SW480 (cell line): ENCODE measurements around the gene MVP.
A peak's percentile ranks its signal among the peaks of the same experiment; 100 is the strongest.
"Not testable (repeated sequence)": the region's sequence is repeated elsewhere in the genome, so short reads cannot be mapped to it uniquely, and the experiment has no call there.

Experiments
- DNase-seq: peaks from one replicate; pipeline ENCODE4 v3.0.0-alpha.2; 2016; ENCODE audit warnings: low spot score

Gene MVP

DNA sequence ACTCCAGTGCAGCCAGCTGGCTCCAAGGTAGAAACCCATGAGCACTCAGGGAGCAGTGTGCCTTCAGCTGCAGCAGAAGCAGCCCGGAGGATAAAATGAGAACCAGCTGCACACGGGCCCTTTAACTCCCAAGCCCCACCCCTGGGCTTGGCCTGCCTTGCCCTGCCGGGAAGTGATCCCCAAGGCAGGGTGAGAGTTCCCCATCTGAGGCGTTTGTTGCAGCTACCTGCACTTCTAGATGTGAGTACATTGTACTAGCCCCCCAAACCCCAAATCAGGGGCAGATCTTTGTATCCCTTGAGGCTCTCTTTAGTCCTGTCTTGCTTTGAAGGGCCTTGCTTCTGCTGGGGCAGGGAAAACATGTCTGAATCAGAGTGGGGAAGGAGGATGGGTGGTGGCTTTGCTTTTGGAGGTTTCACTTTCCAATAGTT lies at the start of gene MVP:
Gene MVP (plus strand): TSS at position 192 of the 431 bp plus-strand sequence. CDS start 10,088 bp downstream, outside the sequence.
- DNase-seq, result peak; percentile 34

DNA sequence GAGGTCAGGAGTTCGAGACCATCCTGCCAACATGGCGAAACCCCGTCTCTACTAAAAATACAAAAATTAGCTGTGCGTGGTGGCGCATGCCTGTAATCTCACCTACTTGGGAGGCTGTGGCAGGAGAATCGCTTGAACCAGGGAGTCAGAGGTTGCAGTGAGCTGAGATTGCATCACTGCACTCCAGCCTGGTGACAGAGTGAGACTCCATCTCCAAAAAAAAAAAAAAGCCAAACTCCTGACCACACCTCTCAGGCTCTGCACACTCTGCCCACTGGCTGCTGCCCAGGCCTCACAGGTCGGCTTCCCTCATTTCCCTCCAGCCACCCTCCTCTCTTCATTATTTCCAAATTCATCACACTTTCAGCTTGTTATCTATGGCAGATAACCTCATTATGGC lies 47.9 kb upstream of the MVP start:
- not testable (repeated sequence) for DNase-seq

DNA sequence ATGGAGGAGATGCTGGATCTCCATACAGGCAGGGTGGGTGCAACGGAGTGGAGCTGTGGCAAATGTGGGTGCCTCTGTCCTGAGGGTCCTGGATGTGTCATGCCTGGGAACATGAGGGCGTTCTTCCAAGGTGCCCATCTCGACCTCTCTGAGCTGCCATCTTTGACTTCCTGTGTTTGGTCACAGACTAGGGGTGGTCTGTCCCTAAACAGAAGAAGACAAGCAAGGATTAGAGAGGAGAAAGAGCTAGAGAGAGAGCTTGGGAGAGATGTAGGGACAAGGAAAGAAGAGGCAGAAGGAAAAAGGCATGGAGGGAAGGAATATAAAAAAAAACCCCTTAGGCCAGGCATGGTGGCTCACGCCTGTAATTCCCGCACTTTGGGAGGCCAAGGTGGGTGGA lies 45.5 kb upstream of the MVP start:
- DNase-seq, result no peak

DNA sequence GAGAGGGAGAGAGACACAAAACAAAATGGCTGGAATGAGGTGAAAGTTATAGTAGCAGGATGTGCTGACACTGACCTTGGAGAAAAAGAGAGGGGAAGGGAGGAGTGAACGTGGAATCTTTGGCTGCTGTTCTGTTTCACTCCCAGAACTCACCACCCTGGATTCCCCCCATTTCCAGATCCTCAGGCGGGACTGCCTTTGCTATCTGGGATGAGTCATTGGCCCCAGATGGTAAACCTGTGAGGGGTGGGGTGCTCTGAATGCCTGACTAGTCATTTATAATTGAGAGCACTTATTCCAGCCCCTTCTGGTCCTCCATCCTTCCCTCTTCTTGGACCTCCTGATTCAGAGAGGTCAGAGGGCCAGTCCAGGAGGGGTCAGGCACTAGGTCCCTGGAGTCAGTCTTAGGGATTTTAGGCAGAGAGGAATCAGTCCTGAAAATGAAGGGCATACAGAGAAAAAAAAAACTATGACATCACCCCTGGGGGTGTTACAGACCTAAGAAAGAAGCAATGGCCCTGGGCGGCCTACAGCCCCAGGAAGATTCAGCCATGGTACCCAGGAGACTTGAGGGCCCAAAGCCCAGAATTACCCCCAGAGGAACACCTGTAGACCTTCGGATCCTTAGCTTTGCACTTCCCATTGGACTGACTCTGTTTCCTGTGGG lies 44.4 kb upstream of the MVP start:
- peak; percentile 41 for DNase-seq

DNA sequence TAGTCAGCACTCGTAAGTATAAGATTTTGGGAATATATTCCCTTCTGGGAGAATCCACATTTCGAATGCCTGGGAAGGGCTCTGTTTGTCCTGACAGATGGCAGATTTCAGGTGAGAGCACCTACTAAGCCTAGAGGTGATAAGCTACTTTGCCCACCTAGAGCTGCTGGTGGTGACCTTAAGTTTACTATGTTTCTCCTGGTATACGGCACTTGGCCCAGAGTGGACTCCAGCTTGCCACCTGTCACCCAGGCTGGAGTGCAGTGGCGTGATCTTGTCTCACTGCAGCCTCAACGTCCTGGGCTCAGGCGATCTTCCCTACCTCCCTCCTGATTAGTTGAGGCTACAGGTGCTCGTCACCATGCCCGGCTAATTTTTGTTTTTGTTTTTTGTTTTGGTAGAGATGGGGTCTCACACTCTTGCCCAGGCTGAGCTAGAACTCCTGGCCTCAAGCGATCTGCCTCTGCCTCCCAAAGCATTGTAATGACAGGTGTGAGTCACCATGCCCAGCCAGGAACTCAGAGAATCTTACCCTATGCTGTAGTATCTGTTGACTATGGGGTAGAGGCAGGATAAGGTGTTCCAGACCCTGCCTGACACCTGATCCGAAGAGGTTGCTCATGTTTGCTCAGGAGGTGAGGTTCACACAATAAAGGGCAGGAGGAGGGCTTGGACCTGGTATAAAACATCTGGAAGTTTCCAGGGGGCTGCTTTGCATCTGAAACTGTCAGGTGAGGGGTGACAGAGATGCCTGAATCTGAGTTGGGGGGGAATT lies 42.5 kb upstream of the MVP start, which contains the start of gene ZG16:
Gene ZG16 (plus strand): TSS at position 681 of the 775 bp plus-strand sequence. CDS start 1,011 bp downstream, outside the sequence.
- DNase-seq, result no peak

DNA sequence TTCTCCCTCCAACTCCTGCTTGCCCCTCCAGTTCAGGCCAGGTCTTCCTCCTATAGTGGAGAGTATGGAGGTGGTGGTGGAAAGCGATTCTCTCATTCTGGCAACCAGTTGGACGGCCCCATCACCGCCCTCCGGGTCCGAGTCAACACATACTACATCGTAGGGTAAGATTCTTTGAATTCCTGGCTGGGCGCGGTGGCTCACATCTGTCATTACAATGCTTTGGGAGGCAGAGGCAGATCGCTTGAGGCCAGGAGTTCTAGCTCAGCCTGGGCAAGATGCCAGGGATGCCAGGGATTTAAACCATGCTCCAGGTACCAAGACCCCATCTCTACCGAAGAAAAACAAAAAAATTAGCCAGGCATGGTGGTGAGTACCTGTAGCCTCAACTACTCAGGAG lies 40.8 kb upstream of the MVP start:
- DNase-seq, result no peak

DNA sequence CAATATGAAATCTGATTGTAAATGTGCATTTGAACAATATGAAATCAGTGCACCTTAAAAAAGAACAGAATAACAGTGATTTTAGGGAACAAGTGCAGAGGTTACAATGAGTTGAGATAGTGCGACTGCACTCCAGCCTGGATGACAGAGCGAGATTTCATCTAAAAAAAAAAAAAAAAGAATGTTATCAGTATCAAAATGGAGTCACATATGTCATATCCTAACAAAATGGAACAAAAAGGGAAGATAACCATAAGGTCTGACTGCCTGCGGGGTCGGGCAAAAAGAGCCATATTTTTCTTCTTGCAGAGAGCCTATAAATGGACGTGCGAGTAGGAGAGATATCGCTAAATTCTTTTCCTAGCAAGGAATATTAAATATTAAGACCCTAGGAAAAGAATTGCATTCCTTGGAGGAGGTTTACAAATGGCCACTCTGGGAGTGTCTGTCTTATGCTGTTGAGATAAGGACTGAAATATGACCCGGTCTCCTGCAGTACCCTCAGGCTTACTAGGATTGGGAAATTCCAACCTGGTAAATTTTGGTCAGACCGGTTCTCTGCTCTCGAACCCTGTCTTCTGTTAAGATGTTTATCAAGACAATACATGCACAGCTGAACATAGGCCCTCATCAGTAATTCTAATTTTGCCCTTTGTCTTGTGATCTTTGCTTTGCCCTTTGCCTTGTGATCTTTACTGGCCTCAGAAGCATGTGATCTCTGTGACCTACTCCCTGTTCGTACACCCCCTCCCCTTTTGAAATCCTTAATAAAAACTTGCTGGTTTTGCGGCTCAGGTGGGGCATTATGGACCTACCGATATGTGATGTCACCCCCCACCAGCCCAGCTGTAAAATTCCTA lies 36.9 kb upstream of the MVP start:
- not testable (repeated sequence) for DNase-seq

DNA sequence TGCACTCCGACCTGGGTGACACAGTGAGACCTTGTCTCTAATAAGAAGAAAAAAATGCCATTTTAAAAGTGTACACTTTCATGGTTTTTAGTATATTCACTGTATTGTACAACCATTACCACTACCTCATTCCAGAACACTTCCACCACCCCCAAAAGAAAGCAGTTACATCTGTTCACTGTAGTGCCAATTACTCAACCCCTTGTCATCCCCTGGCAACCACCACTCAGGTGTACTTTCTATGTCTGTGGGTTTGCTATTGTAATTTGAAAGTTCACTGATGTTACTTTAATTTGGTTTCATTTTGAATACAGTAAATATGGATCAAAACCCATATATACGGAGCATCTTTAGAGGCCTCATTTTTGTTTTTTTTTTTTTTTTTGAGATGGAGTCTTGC lies 36.1 kb upstream of the MVP start:
- DNase-seq, result no peak

DNA sequence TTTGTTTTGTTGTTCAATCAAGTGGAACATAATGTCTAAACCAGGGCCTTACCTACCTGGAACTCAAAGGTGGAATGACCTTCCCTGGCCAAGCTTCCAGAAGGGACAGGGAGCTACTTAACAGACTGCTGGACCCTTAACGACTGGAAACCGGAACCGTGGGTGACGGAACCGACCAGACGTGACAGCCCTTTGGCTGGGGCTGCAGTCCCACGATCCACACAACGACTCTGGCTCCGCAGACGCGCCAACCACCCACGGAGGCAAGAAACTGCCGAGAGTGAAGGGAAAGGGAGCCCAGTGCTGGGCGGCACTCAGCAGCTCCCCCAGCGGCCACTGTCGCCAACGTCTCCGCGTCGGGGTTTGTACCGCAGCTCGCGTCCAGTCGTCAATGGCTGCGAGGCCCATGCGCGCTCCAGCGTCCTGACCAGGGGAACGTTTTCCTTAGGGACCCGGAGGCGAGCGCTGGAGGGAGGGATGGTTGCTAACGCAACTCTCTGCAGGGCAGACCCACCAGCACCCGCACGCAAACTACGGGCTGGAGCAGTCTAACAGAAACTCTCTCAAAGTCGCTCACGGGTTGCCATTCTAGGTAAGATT lies 35.3 kb upstream of the MVP start:
- DNase-seq, result no peak

DNA sequence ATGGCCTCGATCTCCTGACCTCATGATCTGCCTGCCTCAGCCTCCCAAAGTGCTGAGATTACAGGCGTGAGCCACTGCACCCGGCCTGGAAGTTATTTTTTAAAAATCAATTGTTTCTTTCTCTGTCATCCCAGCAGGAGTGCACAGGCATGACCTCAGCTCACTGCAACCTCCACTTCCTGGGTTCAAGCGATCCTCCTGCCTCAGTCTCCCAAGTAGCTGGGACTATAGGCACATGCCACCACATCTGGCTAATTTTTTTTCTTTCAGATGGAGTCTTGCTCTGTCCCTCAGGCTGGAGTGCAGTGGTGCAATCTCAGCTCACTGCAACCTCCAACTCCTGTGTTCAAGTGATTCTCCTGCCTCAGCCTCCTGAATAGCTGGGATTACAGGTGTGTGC lies 33.1 kb upstream of the MVP start:
- not testable (repeated sequence) for DNase-seq

DNA sequence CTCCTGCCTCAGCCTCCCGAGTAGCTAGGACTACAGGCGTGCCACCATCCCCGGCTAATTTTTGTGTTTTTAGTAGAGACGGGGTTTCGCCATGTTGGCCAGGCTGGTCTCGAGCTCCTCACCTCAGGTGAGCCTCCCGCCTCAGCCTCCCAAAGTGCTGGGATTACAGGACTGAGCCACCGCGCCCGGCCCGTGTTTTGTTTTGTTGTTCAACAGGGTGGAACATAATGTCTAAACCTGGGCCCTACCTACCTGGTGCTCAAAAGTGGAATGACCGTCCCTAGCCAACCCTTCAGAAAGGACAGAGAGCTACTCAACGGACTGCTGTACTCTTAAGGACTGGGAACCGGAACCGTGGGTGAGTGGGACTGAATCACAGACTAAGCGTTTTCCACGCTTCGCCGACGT lies 30.5 kb upstream of the MVP start:
- DNase-seq, result no peak

DNA sequence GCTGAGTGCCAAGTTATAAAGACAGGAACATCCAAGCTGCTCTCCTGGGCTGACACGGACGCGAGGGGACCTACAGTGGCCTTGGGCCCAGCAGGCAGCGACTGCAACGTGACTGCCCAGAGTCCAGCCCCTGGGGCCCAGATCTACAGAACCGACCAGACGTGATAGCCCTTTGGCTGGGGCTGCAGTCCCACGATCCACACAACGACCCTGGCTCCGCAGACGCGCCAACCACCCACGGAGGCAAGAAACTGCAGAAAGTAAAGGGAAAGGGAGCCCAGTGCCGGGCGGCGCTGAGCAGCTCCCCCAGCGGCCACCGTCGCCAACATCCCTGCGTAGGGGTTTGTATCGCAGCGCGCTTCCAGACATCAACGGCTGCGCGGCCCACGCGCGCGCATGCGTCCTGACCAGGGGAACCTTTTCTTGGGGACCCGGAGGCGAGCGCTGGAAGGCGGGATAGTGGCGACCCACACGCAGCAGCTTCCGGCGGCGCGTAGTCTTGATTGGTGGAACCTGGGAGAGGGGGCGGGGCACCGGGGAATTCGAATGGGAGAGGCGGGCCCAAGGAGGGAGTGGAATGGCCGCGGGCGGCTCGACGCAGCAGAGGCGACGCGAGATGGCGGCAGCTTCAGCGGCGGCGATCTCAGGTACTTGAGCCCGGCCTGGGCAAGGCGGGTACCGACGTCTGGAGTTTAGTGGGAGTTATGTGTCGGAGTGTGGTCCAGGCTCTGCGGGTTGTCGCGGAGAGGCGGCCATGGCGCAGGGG lies 29.9 kb upstream of the MVP start, which contains the start of gene KIF22:
Gene KIF22 (plus strand): TSS at position 569 of the 766 bp plus-strand sequence. CDS start 9 bp downstream, at position 578.
- peak; percentile 96 for DNase-seq

DNA sequence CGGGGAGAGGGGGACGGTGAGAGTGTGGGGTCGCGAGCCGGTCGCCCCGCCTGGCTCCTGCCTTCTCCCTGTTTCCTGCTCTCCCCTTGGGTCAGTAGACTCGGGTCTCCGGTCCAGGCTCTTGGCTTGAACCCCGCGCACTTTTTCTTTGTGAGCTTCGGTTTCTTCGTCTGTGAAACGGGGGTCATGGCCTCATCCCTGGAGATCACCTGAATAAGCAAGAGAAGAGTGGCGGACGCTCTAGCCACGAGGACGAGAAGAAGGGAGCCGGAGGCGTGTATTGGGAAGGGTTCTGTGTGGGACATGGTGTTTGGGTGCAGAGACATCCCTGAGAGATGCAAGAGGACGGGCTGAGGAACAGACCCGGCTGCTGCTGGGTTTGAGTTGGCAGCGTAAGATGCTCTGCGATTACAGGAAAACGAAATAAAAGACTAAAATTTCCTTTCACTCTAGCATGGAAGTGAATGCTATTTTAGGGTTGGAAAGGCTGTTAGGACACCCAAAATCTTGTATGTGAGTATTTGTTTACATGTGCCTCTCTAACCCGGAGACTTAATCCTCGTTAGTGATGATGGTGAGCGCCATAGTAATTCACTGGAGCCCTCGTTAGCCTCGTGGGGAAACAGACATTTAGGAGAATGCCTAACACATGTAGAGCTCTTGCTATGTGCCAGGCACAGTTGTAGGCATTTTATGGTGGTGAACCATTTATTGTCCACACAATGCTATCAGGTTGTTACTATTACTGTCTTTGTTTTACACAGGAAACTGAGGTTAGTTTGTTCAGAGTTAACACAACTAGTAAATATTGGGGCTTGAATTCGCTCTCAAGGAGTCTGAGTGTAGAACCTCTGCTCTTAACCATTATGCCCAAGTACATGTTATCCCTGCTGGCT lies 29.1 kb upstream of the MVP start:
- no peak for DNase-seq

DNA sequence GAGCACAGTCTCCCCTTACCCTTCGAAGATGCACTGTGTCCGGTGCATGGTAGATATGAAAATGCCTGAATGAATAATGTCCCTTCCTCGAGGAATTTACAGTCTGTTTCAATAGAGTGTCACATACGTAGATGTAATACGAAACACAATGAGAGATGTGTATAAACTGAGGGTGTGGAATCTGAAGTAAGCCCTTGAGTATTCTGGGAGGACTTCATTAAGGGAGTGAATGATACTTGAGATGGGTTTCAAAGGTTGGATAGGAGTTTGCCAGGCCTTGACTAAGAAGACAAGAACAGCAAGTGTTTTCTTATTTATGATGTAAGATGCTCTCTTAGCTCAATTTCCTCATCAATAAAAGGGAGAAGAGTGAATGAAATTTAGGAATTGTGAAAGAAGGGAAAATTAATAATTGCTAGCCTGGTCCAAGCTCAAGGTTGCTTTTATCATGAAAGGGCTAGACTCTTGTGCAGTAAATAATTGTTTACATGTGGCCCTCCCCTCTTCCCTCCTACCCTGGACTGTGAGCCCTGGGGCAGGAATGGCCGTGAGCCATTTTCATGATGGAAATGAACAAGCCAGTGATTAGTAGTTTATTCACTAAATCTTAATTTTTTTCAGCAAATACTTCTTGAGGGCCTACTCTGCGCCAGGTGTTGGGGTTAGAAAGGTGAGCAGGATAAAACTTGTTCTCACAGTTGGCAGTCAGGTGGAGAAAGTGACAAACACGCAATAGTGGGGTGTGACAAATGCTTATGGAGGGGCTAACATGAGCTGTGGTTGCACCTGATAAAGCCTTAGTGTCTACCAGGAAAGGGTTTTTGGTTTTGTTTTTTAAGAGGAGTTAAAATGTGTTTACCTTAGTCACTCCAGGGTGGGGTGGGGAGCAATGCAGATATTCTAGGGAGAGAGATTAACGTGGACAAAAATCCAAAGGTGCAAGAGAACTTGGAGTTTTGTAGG lies 28.1 kb upstream of the MVP start:
- no peak for DNase-seq

DNA sequence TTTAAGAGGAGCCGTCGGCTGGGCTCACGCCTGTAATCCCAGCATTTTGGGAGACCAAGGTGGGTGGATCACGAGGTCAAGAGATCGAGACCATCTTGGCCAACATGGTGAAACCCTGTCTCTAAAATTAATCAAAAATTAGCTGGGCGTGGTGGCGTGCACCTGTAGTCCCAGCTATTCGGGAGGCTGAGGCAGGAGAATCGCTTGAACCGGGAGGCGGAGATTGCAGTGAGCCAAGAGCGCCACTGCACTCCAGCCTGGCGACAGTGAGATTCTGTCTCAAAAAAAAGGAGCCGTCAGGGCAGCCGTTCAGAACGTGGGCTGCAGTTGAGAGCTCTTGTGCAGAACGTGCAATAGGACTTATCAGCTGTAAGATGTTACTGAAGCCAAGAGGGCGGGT lies 27.1 kb upstream of the MVP start:
- not testable (repeated sequence) for DNase-seq

DNA sequence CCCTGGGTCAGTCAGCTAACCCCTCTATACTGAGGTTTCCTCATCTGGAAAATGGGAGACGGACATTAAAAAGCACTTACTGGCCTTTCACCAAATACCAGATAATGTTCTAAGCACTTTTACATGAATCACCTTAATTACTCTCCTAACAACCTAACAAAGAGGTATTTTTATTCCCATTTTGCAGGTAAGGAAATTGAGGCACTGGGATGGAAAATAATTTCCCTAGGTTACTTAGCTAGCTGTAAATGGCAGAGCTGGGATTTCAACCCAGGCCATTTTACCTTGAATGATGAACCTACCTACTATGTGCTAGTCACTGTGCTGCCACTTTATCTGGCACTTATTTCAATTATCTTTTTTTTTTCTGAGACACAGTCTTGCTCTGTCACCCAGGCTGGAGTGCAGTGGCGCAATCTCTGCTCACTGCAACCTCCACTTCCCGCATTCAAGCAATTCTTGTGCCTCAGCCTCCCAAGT lies 26.0 kb upstream of the MVP start:
- no peak for DNase-seq

DNA sequence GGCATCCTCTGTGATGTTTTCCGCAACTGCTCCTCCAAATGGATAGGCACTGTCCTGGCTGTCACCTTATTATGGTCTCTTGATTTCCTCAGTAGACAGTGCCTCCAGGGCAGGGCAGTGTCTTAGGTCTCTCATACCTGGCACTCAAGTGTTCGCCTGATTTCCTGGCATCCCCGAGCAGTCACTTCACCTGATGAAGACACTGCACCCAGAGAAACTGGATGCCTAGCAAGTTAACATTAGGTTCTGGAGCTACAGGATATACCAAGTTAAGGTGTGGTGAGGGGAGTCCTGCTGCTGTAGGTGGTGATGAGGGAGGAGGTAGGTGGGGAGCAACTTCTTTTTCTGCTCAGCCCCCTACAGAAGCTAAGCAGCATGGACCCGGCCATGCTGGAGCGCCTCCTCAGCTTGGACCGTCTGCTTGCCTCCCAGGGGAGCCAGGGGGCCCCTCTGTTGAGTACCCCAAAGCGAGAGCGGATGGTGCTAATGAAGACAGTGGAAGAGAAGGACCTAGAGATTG lies 17.8 kb upstream of the MVP start:
- no peak for DNase-seq

DNA sequence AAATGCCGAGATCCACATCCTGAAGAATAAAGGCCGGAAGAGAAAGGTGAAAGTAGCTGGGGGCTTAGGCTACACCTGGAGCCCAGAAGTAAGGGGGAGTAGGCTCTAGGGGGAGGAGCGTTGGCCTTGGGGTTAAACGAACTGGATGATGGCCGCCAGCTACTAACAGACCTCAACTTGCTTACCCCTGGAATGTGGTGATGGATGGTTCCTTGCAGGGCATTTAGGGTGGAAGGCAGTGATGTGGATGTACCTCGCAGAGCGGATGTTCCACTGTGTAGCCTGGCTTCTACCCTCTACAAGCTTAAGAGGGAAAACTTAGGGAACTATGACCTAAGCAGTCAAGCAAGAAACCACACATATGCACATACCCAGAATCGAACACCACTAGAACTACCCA lies 16.2 kb upstream of the MVP start:
- no peak for DNase-seq
